DMS114 treated with DMSO at 0.1 percent for 48 hours (cell line): ENCODE results near the gene CPNE9.

Experiments used
- DNase-seq: peaks from one replicate; lab custom pipeline; 2025; ENCODE audit not compliant: unreplicated experiment; lab: John Stamatoyannopoulos, UW

Gene CPNE9

DNA sequence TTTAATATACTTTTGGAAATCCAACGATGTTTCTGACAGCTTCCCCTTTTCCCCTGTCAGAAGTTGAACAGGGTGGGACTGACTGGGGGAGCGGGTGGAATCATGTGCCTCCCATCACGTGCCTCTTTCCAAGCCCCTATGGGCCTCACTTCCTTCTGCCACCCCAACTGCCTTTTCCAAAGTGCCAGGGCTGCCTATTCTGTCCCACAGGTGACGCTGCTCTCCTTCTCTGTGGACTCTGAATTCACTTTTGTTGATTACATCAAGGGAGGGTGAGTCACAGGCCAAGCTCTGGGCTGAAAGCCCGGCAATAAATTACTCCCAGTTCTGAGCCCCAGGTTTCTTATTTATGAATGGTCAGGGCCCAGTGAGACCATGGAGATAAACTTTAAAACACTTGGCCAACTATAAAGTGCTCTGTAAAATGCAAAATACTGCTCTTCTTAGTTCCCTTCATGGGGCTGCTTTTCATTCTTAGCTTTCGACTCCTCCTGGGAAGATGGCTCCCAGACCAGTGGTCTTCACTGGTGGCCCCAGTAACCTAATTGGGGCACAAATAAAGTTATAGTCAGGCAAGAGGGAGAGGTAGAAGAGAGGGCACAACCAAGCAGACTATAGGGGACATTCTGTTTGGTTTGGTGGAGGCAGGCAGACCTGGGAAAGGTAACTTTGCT lies 12.3 kb downstream of the CPNE9 start:
- no peak for DNase-seq

GRCh38 chr3:9716801-9717555 lies 13.3 kb downstream of the CPNE9 start:
- no peak for DNase-seq

- DNase-seq, result no peak
Measured at GRCh38 chr3:9717563-9717962, 13.9 kb downstream of the CPNE9 start.

- DNase-seq, result no peak
Measured at GRCh38 chr3:9718118-9718517, 14.5 kb downstream of the CPNE9 start.

- DNase-seq, result no peak
Measured at GRCh38 chr3:9721015-9721699, 17.5 kb downstream of the CPNE9 start.

DNA sequence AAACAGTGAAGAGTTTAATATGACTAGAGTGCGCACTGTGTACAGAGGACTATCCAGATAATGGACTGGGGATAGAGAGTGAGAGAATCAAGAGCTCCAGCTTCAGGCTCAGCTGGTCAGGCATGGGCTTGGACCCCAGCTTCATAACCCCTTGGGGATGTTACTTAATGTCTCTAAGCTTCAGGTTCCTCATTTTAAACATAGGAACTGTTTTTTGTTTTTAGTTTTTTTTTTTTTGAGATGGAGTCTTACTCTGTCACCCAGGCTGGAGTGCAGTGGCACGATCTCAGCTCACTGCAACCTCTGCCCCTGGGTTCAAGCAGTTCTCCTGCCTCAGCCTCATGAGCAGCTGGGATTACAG lies 18.0 kb downstream of the CPNE9 start:
- no peak for DNase-seq

GRCh38 chr3:9725775-9726515 lies 22.3 kb downstream of the CPNE9 start:
- no peak for DNase-seq

DNA sequence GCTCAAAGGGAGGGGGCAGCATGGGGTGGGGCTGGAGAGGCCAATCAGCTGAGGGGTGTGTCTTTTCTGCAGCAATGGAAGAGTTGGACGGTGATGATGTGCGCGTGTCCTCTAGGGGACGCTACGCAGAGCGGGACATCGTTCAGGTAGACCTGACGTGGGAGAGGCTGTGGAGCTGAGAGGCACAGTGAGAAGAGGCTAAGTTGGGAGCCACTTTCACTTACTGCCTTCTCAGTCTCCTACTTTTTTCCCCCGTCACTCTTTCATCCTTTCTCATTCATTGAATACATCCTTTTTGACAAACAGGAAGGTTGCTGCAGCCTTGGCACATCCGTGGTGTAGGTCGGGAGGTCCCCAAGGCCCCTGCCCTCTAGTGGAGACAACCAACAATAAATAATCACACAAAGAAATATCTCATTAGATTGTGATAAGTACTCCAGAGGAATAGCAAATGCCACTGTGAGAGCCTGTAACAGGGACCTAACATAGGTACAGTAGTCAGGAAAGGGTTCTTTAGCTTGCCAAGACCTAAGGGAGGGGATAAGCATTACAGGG lies 23.5 kb downstream of the CPNE9 start:
- DNase-seq, result no peak

DNA sequence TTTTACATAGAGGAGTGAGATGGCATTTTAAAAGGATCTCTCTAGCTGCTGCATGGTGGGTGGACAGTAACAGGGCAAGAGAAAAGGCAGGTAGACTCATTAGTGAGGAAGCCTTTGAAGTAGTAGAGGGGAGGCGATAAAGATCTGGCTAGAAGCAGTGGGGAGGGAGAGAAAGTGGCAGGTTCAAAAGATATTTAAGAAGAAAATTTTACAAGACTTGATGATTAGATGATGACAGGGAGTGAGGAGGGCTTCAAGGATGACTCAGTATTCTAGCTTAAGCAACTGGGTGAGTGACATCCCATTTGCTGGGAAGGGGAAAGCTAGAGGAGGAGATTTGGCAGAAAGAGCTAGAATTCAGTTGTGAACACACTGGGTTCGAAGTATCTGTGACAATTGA lies 24.1 kb downstream of the CPNE9 start:
- DNase-seq, result no peak

DNA sequence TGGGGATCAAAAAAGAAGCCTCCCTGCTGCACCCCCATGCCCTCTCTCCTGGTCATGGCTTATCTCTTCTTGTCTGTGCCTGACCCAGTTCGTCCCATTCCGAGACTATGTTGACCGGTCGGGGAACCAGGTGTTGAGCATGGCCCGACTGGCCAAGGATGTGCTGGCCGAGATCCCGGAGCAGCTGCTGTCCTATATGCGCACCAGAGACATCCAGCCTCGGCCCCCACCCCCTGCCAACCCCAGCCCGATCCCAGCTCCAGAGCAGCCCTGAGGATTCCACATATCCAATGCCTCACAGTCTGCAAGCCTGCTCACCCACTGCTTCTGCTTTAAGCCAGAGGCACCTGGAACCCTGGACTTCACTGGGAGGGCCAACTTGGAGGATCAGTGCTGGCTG lies 25.8 kb downstream of the CPNE9 start:
- DNase-seq, result no peak

DNA sequence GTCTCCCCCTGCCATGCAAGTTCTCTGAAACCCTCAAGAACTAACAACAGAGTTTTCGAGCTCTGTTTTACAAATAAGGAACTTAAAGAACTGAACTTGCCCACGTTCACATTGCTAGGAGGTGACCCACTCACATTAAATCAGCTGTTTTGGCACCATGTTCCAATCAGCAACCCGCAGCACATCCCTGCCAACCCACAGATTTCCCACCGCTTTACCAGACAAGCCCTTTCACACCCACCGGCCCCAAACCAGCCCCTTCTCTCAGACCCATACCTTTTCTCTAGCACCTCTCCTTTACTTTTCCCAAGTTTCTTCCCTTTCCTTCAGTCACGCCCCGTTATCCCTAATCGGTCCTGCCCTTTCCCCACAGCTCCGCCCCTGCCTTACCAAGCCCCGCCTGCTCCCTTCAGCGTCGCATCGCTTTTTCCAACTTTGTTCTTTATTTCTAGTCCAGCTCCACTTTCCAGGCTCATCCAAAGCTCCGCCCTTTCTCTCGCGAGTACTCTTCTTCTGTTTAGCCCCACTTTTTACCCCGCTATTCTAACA lies 27.1 kb downstream of the CPNE9 start:
- peak; percentile 90 for DNase-seq

GRCh38 chr3:9731206-9732079 lies 27.8 kb downstream of the CPNE9 start, which contains the start of gene BRPF1:
Gene BRPF1 (plus strand): TSS chr3:9731735. CDS start chr3:9734141, 2,406 bp downstream.
- peak; percentile 92 for DNase-seq

GRCh38 chr3:9732080-9732739 lies 28.6 kb downstream of the CPNE9 start:
- no peak for DNase-seq

DNA sequence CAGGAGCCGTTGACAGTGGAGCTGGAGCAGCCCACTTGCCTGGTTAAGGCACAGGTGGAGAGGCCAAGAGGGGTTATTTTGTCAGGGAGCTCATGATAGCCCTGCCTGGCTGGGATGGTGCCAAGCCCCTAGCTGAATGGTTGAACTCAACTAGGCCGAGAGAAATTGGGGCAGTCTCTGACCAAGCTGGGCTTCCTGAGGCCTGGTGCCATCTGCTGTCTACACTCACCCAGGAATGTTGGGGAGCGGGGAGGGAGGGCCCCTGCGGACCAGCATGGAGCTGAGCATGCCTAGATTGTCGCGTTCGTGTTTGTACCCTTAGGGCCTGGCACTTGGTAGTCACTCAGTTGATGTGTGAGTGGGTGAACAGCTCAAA lies 29.1 kb downstream of the CPNE9 start:
- DNase-seq, result no peak

DNA sequence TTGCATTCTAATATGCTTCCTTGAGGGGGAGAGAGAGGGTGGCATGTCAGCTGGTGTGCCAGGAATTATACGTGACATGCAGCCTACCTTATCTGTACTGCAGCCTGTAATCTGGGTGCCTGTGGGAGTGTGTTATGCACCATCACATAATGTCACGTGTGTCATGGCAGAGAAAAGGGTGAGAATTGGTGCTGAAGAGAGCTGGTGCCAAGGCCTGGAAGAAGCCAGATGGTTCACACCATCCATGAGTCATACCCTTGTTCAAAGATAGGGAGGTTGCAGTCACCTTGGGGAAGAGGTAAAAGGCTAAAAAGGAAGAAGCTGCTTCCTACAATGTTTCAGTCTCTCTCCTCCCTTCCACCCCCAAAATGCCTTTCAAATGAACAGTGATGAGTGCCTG lies 33.2 kb downstream of the CPNE9 start:
- DNase-seq, result no peak

GRCh38 chr3:9739181-9739580 lies 35.5 kb downstream of the CPNE9 start:
- DNase-seq, result no peak

- no peak for DNase-seq
Measured at GRCh38 chr3:9742560-9742959, 38.9 kb downstream of the CPNE9 start.

GRCh38 chr3:9743548-9743947 lies 39.9 kb downstream of the CPNE9 start:
- DNase-seq, result no peak

DNA sequence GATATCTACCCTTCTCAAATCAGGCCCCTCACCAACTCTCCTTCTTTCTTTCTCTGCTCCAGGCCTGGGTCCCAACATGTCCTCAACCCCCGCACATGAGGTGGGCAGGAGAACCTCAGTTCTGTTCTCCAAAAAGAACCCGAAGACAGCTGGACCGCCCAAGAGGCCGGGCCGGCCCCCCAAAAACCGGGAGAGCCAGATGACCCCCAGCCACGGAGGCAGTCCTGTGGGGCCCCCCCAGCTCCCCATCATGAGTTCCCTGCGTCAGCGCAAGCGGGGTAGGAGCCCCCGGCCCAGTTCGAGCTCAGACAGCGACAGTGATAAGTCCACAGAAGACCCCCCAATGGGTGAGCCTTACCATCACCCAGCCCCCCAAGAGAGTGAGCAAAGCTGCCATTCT lies 40.5 kb downstream of the CPNE9 start:
- no peak for DNase-seq
